Neural cell (in vitro differentiated cells): Measurements from ENCODE around the gene TUBB2A. TPM values are rescaled to one million over a fixed set of nuclear protein-coding genes. Genes with fewer than 3 reads are reported as not detected.

Experiments used
- H2AFZ ChIP-seq: fragments of 200-600, 300-800 bp; sonication (generic), shearing (Covaris generic); 2 replicates; pipeline ENCODE4 v1.6.0; 2014; ENCODE audit warnings: low read depth, mild to moderate bottlenecking, antibody characterized with exemption, low read length, moderate library complexity
- H3F3A ChIP-seq: fragments of 200-600 bp; shearing (Covaris generic); 2 replicates; pipeline ENCODE4 v1.6.1; 2016; ENCODE audit warnings: mild to moderate bottlenecking, moderate library complexity, mixed read lengths, antibody characterized with exemption, low read length; ENCODE audit not compliant: insufficient read depth, poor library complexity, severe bottlenecking
- H3K27ac ChIP-seq: fragments of 200-600, 300-800 bp; sonication (generic), shearing (Covaris generic); 2 replicates; pipeline ENCODE4 v1.5.1; 2014; ENCODE audit warnings: mild to moderate bottlenecking, low read length, moderate library complexity
- H3K27me3 ChIP-seq: fragments of 300-800, 200-600 bp; sonication (generic), shearing (Covaris generic); 2 replicates; pipeline ENCODE4 v1.6.0; 2014; ENCODE audit warnings: mild to moderate bottlenecking, low read depth, low read length, moderate library complexity; ENCODE audit not compliant: insufficient read depth
- H3K36me3 ChIP-seq: fragments of 300-800, 200-600 bp; sonication (generic), shearing (Covaris generic); 2 replicates; pipeline ENCODE4 v1.5.1; 2014; ENCODE audit warnings: mild to moderate bottlenecking, antibody characterized with exemption, low read length, moderate library complexity; ENCODE audit not compliant: insufficient read depth
- H3K4me2 ChIP-seq: fragments of 300-800, 200-600 bp; sonication (generic), shearing (Covaris generic); 2 replicates; pipeline ENCODE4 v1.6.0; 2014; ENCODE audit warnings: mild to moderate bottlenecking, low read length
- H3K4me3 ChIP-seq: fragments of 300-800, 200-600 bp; sonication (generic), shearing (Covaris generic); 2 replicates; pipeline ENCODE4 v1.5.1; 2014; ENCODE audit warnings: mild to moderate bottlenecking, low read length, moderate library complexity
- H3K79me2 ChIP-seq: fragments of 200-600 bp; shearing (Covaris generic); replicated peaks from 2 replicates; pipeline ENCODE4 v1.6.0; 2014; ENCODE audit warnings: mild to moderate bottlenecking, low read length, moderate library complexity; ENCODE audit not compliant: insufficient read depth
- H3K9ac ChIP-seq: fragments of 300-800, 200-600 bp; sonication (generic), shearing (Covaris generic); 2 replicates; pipeline ENCODE4 v1.6.1; 2016; ENCODE audit warnings: mild to moderate bottlenecking, low read length, mixed read lengths
- H3K9me2 ChIP-seq: fragments of 200-600 bp; shearing (Covaris generic); 2 replicates; pipeline ENCODE4 v1.6.1; 2016; ENCODE audit warnings: mild to moderate bottlenecking, low read length, mixed read lengths; ENCODE audit not compliant: insufficient read depth
- H3K9me3 ChIP-seq: fragments of 200-600, 300-800 bp; sonication (generic), shearing (Covaris generic); 2 replicates; pipeline ENCODE4 v1.6.1; 2016; ENCODE audit warnings: mild to moderate bottlenecking, mixed run types, low read length, moderate library complexity, mixed read lengths
- H4K20me1 ChIP-seq: fragments of 200-600 bp; shearing (Covaris generic); 2 replicates; pipeline ENCODE4 v1.6.1; 2016; ENCODE audit warnings: mild to moderate bottlenecking, mixed run types; ENCODE audit not compliant: insufficient read depth
- CTCF ChIP-seq: fragments of 450-650 bp; IDR thresholded peaks from 2 replicates; pipeline ENCODE4 v1.5.1; 2014; ENCODE audit warnings: antibody characterized with exemption, mild to moderate bottlenecking, moderate library complexity; ENCODE audit not compliant: poor library complexity, severe bottlenecking
- EP300 ChIP-seq: fragments of 450-650 bp; conservative IDR thresholded peaks from 2 replicates; pipeline ENCODE4 v1.6.1; 2014; ENCODE audit warnings: antibody characterized with exemption, mild to moderate bottlenecking, moderate library complexity; ENCODE audit not compliant: poor library complexity, severe bottlenecking
- EZH2 ChIP-seq: fragments of 200-600, 300-800 bp; shearing (Covaris generic), sonication (generic); IDR thresholded peaks from 2 replicates; pipeline ENCODE4 v1.6.1; 2014; ENCODE audit warnings: antibody characterized with exemption, low read length, borderline replicate concordance, mild to moderate bottlenecking; ENCODE audit not compliant: insufficient read depth, poor library complexity, severe bottlenecking
- MXI1 ChIP-seq: fragments of 450-650 bp; conservative IDR thresholded peaks from 2 replicates; pipeline ENCODE4 v1.6.1; 2014; ENCODE audit warnings: antibody characterized with exemption, mild to moderate bottlenecking; ENCODE audit not compliant: poor library complexity, severe bottlenecking
- POLR2AphosphoS5 ChIP-seq: IDR thresholded peaks from 2 replicates; pipeline ENCODE4 v1.6.1; 2012
- RAD21 ChIP-seq: fragments of 450-650 bp; conservative IDR thresholded peaks from 2 replicates; pipeline ENCODE4 v1.6.1; 2014; ENCODE audit warnings: antibody characterized with exemption, mild to moderate bottlenecking, moderate library complexity
- REST ChIP-seq: IDR thresholded peaks from 2 replicates; pipeline ENCODE4 v1.6.1; 2012; ENCODE audit warnings: borderline replicate concordance
- SMC3 ChIP-seq: fragments of 450-650 bp; conservative IDR thresholded peaks from 2 replicates; pipeline ENCODE4 v1.6.1; 2014; ENCODE audit warnings: antibody characterized with exemption, mild to moderate bottlenecking, moderate library complexity; ENCODE audit not compliant: poor library complexity
- TAF1 ChIP-seq: IDR thresholded peaks from 2 replicates; pipeline ENCODE4 v1.6.1; 2012; ENCODE audit warnings: low read depth
- polyA plus RNA-seq: library from polyadenylated mRNA; depleted of rRNA; stranded (reverse); fragments of >200 nt; gene quantifications from 2 replicates; pipeline ENCODE4 v1.2.3, GENCODE V29; 2014

TUBB2A gene
- polyA plus RNA-seq, 1 donor from 2014 or later: 1,088 TPM

GRCh38 chr6:3137057-3137777 lies 20.1 kb downstream of the TUBB2A start:
- Histone ChIP-seq H3K4me3 (no peak overlapping the region), H4K20me1 (no peaks in the 10 kb centered on the region), H3K9ac (no peak overlapping the region), H3K9me3 (no peaks in the 10 kb centered on the region), H3K4me2 (no peak overlapping the region), H3K36me3 (no peaks in the 10 kb centered on the region), H3K79me2 (no peaks in the 10 kb centered on the region), H2AFZ (no peak overlapping the region), H3K27ac (no peak overlapping the region), H3K9me2 (no peaks in the 10 kb centered on the region), H3F3A (no peaks in the 10 kb centered on the region), H3K27me3 (no peaks in the 10 kb centered on the region)
- TF ChIP-seq POLR2AphosphoS5: no peak
- TF ChIP-seq TAF1: no peak
- no peak for TF ChIP-seq REST
- no peak for TF ChIP-seq RAD21

DNA sequence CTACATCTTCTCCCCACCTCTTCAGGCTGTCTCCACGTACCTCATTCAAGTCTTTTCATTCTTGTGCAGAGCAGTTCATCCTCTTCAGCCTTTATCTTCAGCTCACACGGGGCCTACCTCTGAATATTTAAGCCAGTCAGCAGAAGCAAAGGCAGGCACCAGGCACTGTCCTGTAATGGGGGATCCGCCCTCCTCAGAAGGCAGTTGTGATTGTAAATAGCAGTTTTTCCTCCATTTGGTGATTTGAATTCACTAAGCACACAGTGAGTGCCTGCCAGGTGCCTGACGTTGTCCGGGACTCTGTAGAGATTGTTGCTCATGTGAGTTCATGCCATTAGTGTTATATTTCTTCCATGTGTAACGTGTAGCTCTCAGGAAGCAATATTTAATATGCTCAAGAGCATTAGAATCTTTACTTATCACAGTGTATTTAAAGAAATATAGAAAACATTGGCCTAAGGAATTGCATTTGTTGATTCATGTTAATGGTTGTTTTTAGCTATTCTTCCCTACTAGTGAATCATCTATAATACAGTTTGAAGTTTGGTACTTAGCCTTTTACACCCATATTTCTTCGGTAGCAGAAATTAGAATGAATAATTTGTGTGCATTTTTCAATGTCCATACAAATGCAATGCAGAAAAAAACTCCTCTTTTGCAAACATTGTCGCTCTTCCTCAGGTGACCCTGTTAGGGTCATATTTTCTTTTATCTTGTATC lies 20.9 kb downstream of the TUBB2A start:
- H4K20me1 ChIP-seq: no peaks in the 10 kb centered on the region
- no peaks in the 10 kb centered on the region for H3K36me3 ChIP-seq
- H3K4me3 ChIP-seq: no peak overlapping the region
- no peak overlapping the region for H3K4me2 ChIP-seq
- no peaks in the 10 kb centered on the region for H3F3A ChIP-seq
- H2AFZ ChIP-seq: no peak overlapping the region
- H3K9ac ChIP-seq: no peak overlapping the region
- no peaks in the 10 kb centered on the region for H3K9me3 ChIP-seq
- no peaks in the 10 kb centered on the region for H3K9me2 ChIP-seq
- TF ChIP-seq POLR2AphosphoS5 (no peak), SMC3 (no peak), EZH2 (no peak), EP300 (no peak), TAF1 (no peak), MXI1 (no peak), RAD21 (no peak), REST (no peak), CTCF (no peak)
- no peak overlapping the region for H3K27ac ChIP-seq
- H3K27me3 ChIP-seq: no peaks in the 10 kb centered on the region
- H3K79me2 ChIP-seq: no peaks in the 10 kb centered on the region
